Type B pancreatic cell (in vitro differentiated cells): ENCODE results near the gene PYHIN1. TPM values are rescaled to one million over a fixed set of nuclear protein-coding genes. Genes with fewer than 3 reads are reported as not detected.

Source experiments
- DNase-seq: peaks from one replicate; pipeline ENCODE4 v3.0.0; 2021; ENCODE audit warnings: mixed read lengths; ENCODE audit not compliant: unreplicated experiment; ENCODE audit errors: extremely low spot score
- H3K27ac Mint-ChIP-seq: 2 replicates; pipeline ENCODE4 v1.8.0; 2021; ENCODE audit warnings: mild to moderate bottlenecking, mixed read lengths
- H3K27me3 Mint-ChIP-seq: 2 replicates; pipeline ENCODE4 v1.8.0; 2021; ENCODE audit warnings: mixed read lengths
- H3K36me3 Mint-ChIP-seq: 2 replicates; pipeline ENCODE4 v1.8.0; 2021; ENCODE audit warnings: mixed read lengths
- H3K4me1 Mint-ChIP-seq: one replicate; pipeline ENCODE4 v1.8.0; 2021; ENCODE audit warnings: mixed read lengths; ENCODE audit not compliant: unreplicated experiment
- H3K4me3 Mint-ChIP-seq: 2 replicates; pipeline ENCODE4 v1.8.0; 2021; ENCODE audit warnings: mild to moderate bottlenecking, mixed read lengths
- H3K9me3 Mint-ChIP-seq: 2 replicates; pipeline ENCODE4 v1.8.0; 2021; ENCODE audit warnings: mixed read lengths
- CTCF ChIP-seq: fragments of 200-600 bp; sonication (generic); conservative IDR thresholded peaks from 2 replicates; pipeline ENCODE4 v1.5.0; 2021; ENCODE audit warnings: antibody characterized with exemption, mild to moderate bottlenecking
- total RNA-seq: library from RNA; stranded (reverse); gene quantifications from 2 replicates; pipeline ENCODE4 v1.2.1, GENCODE V29; 2021; ENCODE audit warnings: low replicate concordance

PYHIN1 gene
- total RNA-seq, 1 donor from 2014 or later = 1.0 TPM

GRCh38 chr1:158942490-158942889 lies 11.1 kb downstream of the PYHIN1 start:
- H3K9me3 Mint-ChIP-seq = no peaks in the 10 kb centered on the region
- H3K36me3 Mint-ChIP-seq = no peaks in the 10 kb centered on the region
- no peaks in the 10 kb centered on the region for H3K4me1 Mint-ChIP-seq
- H3K27me3 Mint-ChIP-seq = no peaks in the 10 kb centered on the region
- no peak overlapping the region for H3K4me3 Mint-ChIP-seq
- H3K27ac Mint-ChIP-seq = no peak overlapping the region
- DNase-seq = no peak
- no peak for TF ChIP-seq CTCF

GRCh38 chr1:158943059-158943458 lies 11.7 kb downstream of the PYHIN1 start:
- Mint-ChIP-seq H3K36me3 (no peaks in the 10 kb centered on the region), H3K27ac (no peak overlapping the region), H3K27me3 (no peaks in the 10 kb centered on the region), H3K4me1 (no peaks in the 10 kb centered on the region), H3K9me3 (no peaks in the 10 kb centered on the region), H3K4me3 (no peak overlapping the region)
- TF ChIP-seq CTCF = no peak
- no peak for DNase-seq

GRCh38 chr1:158945061-158945460 lies 13.7 kb downstream of the PYHIN1 start:
- no peak overlapping the region for H3K27ac Mint-ChIP-seq
- no peaks in the 10 kb centered on the region for H3K27me3 Mint-ChIP-seq
- DNase-seq = no peak
- H3K9me3 Mint-ChIP-seq = no peaks in the 10 kb centered on the region
- TF ChIP-seq CTCF = no peak
- no peaks in the 10 kb centered on the region for H3K36me3 Mint-ChIP-seq
- no peaks in the 10 kb centered on the region for H3K4me1 Mint-ChIP-seq
- H3K4me3 Mint-ChIP-seq = no peak overlapping the region

DNA sequence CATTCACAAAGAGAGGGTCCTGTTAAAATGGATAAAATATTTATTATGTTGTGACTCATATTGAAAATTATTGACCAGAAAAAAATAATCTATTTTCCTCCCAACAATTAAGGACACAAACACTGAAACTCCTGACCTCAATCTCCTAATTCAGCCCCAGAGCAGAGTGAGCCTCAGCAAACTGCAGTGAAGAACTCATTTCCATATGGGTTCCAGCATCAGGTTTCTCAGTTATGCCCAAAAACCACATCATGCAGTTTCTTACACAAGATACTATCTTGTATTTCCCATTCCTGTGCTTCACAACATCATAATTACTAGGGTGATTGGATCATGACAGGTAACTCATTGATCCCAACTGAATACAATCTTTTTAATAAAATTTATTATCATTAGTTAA lies 15.4 kb downstream of the PYHIN1 start:
- TF ChIP-seq CTCF = no peak
- no peaks in the 10 kb centered on the region for H3K9me3 Mint-ChIP-seq
- H3K27ac Mint-ChIP-seq = no peak overlapping the region
- H3K4me1 Mint-ChIP-seq = no peaks in the 10 kb centered on the region
- no peaks in the 10 kb centered on the region for H3K27me3 Mint-ChIP-seq
- no peak overlapping the region for H3K4me3 Mint-ChIP-seq
- DNase-seq = no peak
- H3K36me3 Mint-ChIP-seq = no peaks in the 10 kb centered on the region

- no peaks in the 10 kb centered on the region for H3K36me3 Mint-ChIP-seq
- no peak overlapping the region for H3K4me3 Mint-ChIP-seq
- no peaks in the 10 kb centered on the region for H3K27me3 Mint-ChIP-seq
- no peak for TF ChIP-seq CTCF
- H3K27ac Mint-ChIP-seq = no peak overlapping the region
- no peak for DNase-seq
- H3K9me3 Mint-ChIP-seq = no peaks in the 10 kb centered on the region
- H3K4me1 Mint-ChIP-seq = no peaks in the 10 kb centered on the region
Observed at GRCh38 chr1:158951956-158952355, 20.6 kb downstream of the PYHIN1 start.

DNA sequence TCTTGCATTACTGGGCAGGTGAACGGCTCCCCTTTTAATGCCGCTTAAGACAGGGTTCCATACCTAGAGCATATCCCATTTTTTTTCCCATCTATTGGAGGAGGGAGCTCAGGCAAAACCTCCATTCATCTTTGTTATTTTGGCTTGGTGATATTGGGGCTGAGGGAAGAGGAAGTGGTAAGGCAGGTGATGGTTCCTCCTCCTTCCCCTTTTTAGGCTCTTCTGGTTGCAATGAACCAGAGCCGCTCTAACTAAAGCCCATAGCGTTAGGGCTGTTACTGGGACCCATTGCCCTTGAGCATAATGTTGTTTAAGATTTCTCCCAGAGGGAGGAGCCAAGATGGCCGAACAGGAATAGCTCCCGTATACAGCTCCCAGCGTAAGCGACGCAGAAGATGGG lies 21.1 kb downstream of the PYHIN1 start:
- Mint-ChIP-seq H3K27me3 (no peaks in the 10 kb centered on the region), H3K9me3 (no peaks in the 10 kb centered on the region), H3K4me3 (no peak overlapping the region), H3K27ac (no peak overlapping the region), H3K4me1 (no peaks in the 10 kb centered on the region), H3K36me3 (no peaks in the 10 kb centered on the region)
- no peak for TF ChIP-seq CTCF
- no peak for DNase-seq
